ENCODE measurements around the gene ELAC2.

The ELAC2 gene

GRCh38 chr17:13030459-13031300 is 12.9 kb upstream of the ELAC2 start:
- Histone ChIP-seq H4K20me1 (ENCODE audit: insufficient read depth, low read length, poor library complexity, severe bottlenecking) (no peaks in the 10 kb centered on the region), H3F3A (ENCODE audit: low read depth) (no peaks in the 10 kb centered on the region), H3K9me3 (ENCODE audit: insufficient read depth, low read depth, low read length) (peaks cover 3% of the 10 kb centered on the region; the same call in 1 of the 2 replicates), H2AFZ (ENCODE audit: low read length) (peak overlapping the region; percentile 50; the same call in 1 of the 2 replicates), H3K79me2 (ENCODE audit: insufficient read depth, low read length) (no peaks in the 10 kb centered on the region), H3K9me2 (replicated peaks; ENCODE audit: low read depth, low read length) (no peaks in the 10 kb centered on the region), H3K4me2 (ENCODE audit: low read depth, low read length, poor library complexity, severe bottlenecking) (peak overlapping the region; percentile 32), H3K4me3 (ENCODE audit: low read length, poor library complexity, severe bottlenecking) (no peak overlapping the region), H3K4me1 (ENCODE audit: insufficient read depth, low read length, poor library complexity, severe bottlenecking) (peaks cover 5% of the 10 kb centered on the region), H3K36me3 (ENCODE audit: insufficient read depth, low read length) (no peaks in the 10 kb centered on the region), H3K27me3 (ENCODE audit: insufficient read depth, low read length, poor library complexity, severe bottlenecking) (no peaks in the 10 kb centered on the region), H3K9ac (ENCODE audit: low read depth, low read length, poor library complexity, severe bottlenecking) (no peak overlapping the region)
- TF ChIP-seq CTCF (conservative IDR thresholded peaks at IDR 0.05; ENCODE audit: low read length) (peak; percentile 82), EZH2phosphoT487 (IDR thresholded peaks at IDR 0.05; ENCODE audit: borderline replicate concordance) (no peak)

GRCh38 chr17:13030056-13030455 is 12.2 kb upstream of the ELAC2 start:
- Histone ChIP-seq H3K4me1 (ENCODE audit: insufficient read depth, low read length, poor library complexity, severe bottlenecking) (peaks cover 5% of the 10 kb centered on the region), H3K79me2 (ENCODE audit: insufficient read depth, low read length) (no peaks in the 10 kb centered on the region), H2AFZ (ENCODE audit: low read length) (no peak overlapping the region), H3K9me2 (replicated peaks; ENCODE audit: low read depth, low read length) (no peaks in the 10 kb centered on the region), H3K36me3 (ENCODE audit: insufficient read depth, low read length) (no peaks in the 10 kb centered on the region), H3K9ac (ENCODE audit: low read depth, low read length, poor library complexity, severe bottlenecking) (no peak overlapping the region), H4K20me1 (ENCODE audit: insufficient read depth, low read length, poor library complexity, severe bottlenecking) (no peaks in the 10 kb centered on the region), H3F3A (ENCODE audit: low read depth) (no peaks in the 10 kb centered on the region), H3K9me3 (ENCODE audit: insufficient read depth, low read depth, low read length) (no peaks in the 10 kb centered on the region), H3K4me3 (ENCODE audit: low read length, poor library complexity, severe bottlenecking) (no peak overlapping the region), H3K4me2 (ENCODE audit: low read depth, low read length, poor library complexity, severe bottlenecking) (peak overlapping the region; percentile 32), H3K27me3 (ENCODE audit: insufficient read depth, low read length, poor library complexity, severe bottlenecking) (no peaks in the 10 kb centered on the region)
- TF ChIP-seq CTCF (conservative IDR thresholded peaks at IDR 0.05; ENCODE audit: low read length) = no peak
- TF ChIP-seq EZH2phosphoT487 (IDR thresholded peaks at IDR 0.05; ENCODE audit: borderline replicate concordance) = no peak

- Histone ChIP-seq H2AFZ (ENCODE audit: low read length) (no peak overlapping the region), H3K4me2 (ENCODE audit: low read depth, low read length, poor library complexity, severe bottlenecking) (no peak overlapping the region), H3K4me3 (ENCODE audit: low read length, poor library complexity, severe bottlenecking) (no peak overlapping the region), H3K4me1 (ENCODE audit: insufficient read depth, low read length, poor library complexity, severe bottlenecking) (peaks cover 5% of the 10 kb centered on the region), H3K27me3 (ENCODE audit: insufficient read depth, low read length, poor library complexity, severe bottlenecking) (no peaks in the 10 kb centered on the region), H3K79me2 (ENCODE audit: insufficient read depth, low read length) (no peaks in the 10 kb centered on the region), H3K9me2 (replicated peaks; ENCODE audit: low read depth, low read length) (no peaks in the 10 kb centered on the region), H3K9ac (ENCODE audit: low read depth, low read length, poor library complexity, severe bottlenecking) (no peak overlapping the region), H3K36me3 (ENCODE audit: insufficient read depth, low read length) (no peaks in the 10 kb centered on the region), H3F3A (ENCODE audit: low read depth) (no peaks in the 10 kb centered on the region), H4K20me1 (ENCODE audit: insufficient read depth, low read length, poor library complexity, severe bottlenecking) (no peaks in the 10 kb centered on the region), H3K9me3 (ENCODE audit: insufficient read depth, low read depth, low read length) (no peaks in the 10 kb centered on the region)
- TF ChIP-seq EZH2phosphoT487 (IDR thresholded peaks at IDR 0.05; ENCODE audit: borderline replicate concordance) = no peak
- TF ChIP-seq CTCF (conservative IDR thresholded peaks at IDR 0.05; ENCODE audit: low read length) = no peak
Observed at GRCh38 chr17:13029340-13029739, 11.5 kb upstream of the ELAC2 start.

Data from Loucy (cell line).